ENCODE results near the gene CMC4. TPM values are rescaled to one million over a fixed set of nuclear protein-coding genes. Genes with fewer than 3 reads are reported as not detected.

CMC4 gene
- total and polyA plus RNA-seq, 2 experiments from 2014 or later: 10.8 to 18.4 TPM

DNA sequence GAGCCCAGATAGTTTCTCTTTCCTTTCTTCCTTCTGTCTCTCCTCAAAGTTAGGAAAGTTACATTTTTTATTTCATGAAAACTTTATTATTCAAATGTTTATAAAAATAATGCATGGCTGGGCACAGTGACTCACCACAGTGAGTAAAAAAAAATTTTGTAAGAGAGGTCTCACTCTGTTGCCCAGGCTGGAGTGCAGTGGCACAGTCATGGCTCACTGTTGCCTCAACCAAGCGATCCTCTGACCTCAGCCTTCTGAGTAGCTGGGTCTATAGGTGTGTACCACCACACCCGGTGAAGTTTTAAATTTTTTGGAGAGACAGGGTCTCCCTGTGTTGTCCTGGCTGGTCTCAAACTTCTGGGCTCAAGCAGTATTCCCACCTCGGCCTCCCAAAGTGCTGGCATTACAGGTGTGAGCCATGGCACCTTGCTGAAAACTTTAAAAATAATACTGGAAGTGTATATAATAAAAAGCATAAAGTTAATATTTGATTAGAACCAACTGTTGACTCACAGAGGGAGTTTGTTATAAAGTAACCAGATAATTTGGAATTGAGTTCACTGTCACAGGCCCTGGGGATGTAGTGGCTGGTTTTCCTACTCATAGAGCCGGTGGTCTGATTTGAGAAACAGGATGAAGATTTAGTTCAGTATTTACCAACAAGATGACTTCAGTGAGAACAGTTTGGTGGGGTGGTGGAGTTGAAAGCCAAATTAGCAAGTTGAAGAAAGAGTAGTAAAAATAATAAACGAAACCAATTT, 18.0 kb downstream of the CMC4 start:
- Histone ChIP-seq H3K27ac (no peak overlapping the region), H4K20me1 (ENCODE audit: insufficient read depth, poor library complexity, severe bottlenecking) (no peaks in the 10 kb centered on the region), H3K27me3 (no peaks in the 10 kb centered on the region), H2AFZ (no peak overlapping the region), H3K79me2 (no peaks in the 10 kb centered on the region), H3K36me3 (replicated peaks; ENCODE audit: insufficient read depth, low read depth) (no peaks in the 10 kb centered on the region), H3K9me2 (replicated peaks; ENCODE audit: insufficient read depth) (no peaks in the 10 kb centered on the region), H3K9me3 (ENCODE audit: low read depth) (no peaks in the 10 kb centered on the region), H3K4me3 (no peak overlapping the region), H3K4me2 (no peak overlapping the region), H3K4me1 (ENCODE audit: insufficient read depth) (no peaks in the 10 kb centered on the region)
- 83% methylated on average over 5 of the region's 5 CpGs for WGBS (ENCODE audit: low lambda C conversion rate, missing lambda C conversion rate)
- no peak for TF ChIP-seq EZH2phosphoT487 (IDR thresholded peaks at IDR 0.05; ENCODE audit: low read depth, severe bottlenecking, unreplicated experiment)
- no peak for TF ChIP-seq EZH2 (IDR thresholded peaks at IDR 0.05; ENCODE audit: borderline replicate concordance)
- TF ChIP-seq CTCF (IDR thresholded peaks at IDR 0.05; ENCODE audit: poor library complexity): no peak
- no peak for DNase-seq (ENCODE audit: low spot score)

- Histone ChIP-seq H3K4me2 (no peak overlapping the region), H2AFZ (no peak overlapping the region), H3K79me2 (peaks cover 3% of the 10 kb centered on the region), H3K9me3 (ENCODE audit: low read depth) (no peaks in the 10 kb centered on the region), H3K36me3 (replicated peaks; ENCODE audit: insufficient read depth, low read depth) (no peaks in the 10 kb centered on the region), H3K27me3 (no peaks in the 10 kb centered on the region), H3K4me3 (no peak overlapping the region), H3K4me1 (ENCODE audit: insufficient read depth) (no peaks in the 10 kb centered on the region), H4K20me1 (ENCODE audit: insufficient read depth, poor library complexity, severe bottlenecking) (no peaks in the 10 kb centered on the region), H3K27ac (no peak overlapping the region), H3K9me2 (replicated peaks; ENCODE audit: insufficient read depth) (no peaks in the 10 kb centered on the region)
- TF ChIP-seq EZH2 (IDR thresholded peaks at IDR 0.05; ENCODE audit: borderline replicate concordance): no peak
- no peak for TF ChIP-seq EZH2phosphoT487 (IDR thresholded peaks at IDR 0.05; ENCODE audit: low read depth, severe bottlenecking, unreplicated experiment)
- peak; percentile 28 for TF ChIP-seq CTCF (IDR thresholded peaks at IDR 0.05; ENCODE audit: poor library complexity)
- 51% methylated on average over 9 of the region's 9 CpGs for WGBS (ENCODE audit: low lambda C conversion rate, missing lambda C conversion rate)
- DNase-seq (ENCODE audit: low spot score): peak; percentile 54
Measured at GRCh38 chrX:155048977-155049619, 21.8 kb downstream of the CMC4 start.

GRCh38 chrX:155046811-155047528, 24.0 kb downstream of the CMC4 start:
- H4K20me1 ChIP-seq (ENCODE audit: insufficient read depth, poor library complexity, severe bottlenecking): no peaks in the 10 kb centered on the region
- no peaks in the 10 kb centered on the region for H3K9me3 ChIP-seq (ENCODE audit: low read depth)
- no peak for DNase-seq (ENCODE audit: low spot score)
- no peak overlapping the region for H3K4me3 ChIP-seq
- H3K9me2 ChIP-seq (replicated peaks; ENCODE audit: insufficient read depth): no peaks in the 10 kb centered on the region
- H3K27ac ChIP-seq: no peak overlapping the region
- no peak overlapping the region for H3K4me2 ChIP-seq
- no peaks in the 10 kb centered on the region for H3K4me1 ChIP-seq (ENCODE audit: insufficient read depth)
- 63% methylated on average over 5 of the region's 5 CpGs for WGBS (ENCODE audit: low lambda C conversion rate, missing lambda C conversion rate)
- H3K79me2 ChIP-seq: peaks cover 3% of the 10 kb centered on the region
- no peak for TF ChIP-seq EZH2phosphoT487 (IDR thresholded peaks at IDR 0.05; ENCODE audit: low read depth, severe bottlenecking, unreplicated experiment)
- TF ChIP-seq CTCF (IDR thresholded peaks at IDR 0.05; ENCODE audit: poor library complexity): no peak
- TF ChIP-seq EZH2 (IDR thresholded peaks at IDR 0.05; ENCODE audit: borderline replicate concordance): no peak
- no peaks in the 10 kb centered on the region for H3K27me3 ChIP-seq
- H2AFZ ChIP-seq: no peak overlapping the region
- no peaks in the 10 kb centered on the region for H3K36me3 ChIP-seq (replicated peaks; ENCODE audit: insufficient read depth, low read depth)

All from hepatocyte (in vitro differentiated cells).